Measurements from ENCODE around the gene NDUFV1.

- TF ChIP-seq CTCF (IDR thresholded peaks at IDR 0.05 in 2 of 3, conservative IDR thresholded peaks at IDR 0.05 in 1 of 3; ENCODE audit: borderline replicate concordance in 1 of 3, insufficient read depth in 1 of 3, low read depth in 2 of 3, low read length in 2 of 3) (no peak), POLR2A (IDR thresholded peaks at IDR 0.05; ENCODE audit: borderline replicate concordance, extremely low read depth, insufficient read depth, insufficient read length) (no peak), REST (IDR thresholded peaks at IDR 0.05; ENCODE audit: low read depth) (no peak), EZH2 (IDR thresholded peaks at IDR 0.05) (no peak), RAD21 (IDR thresholded peaks at IDR 0.05; ENCODE audit: low read depth) (no peak), YY1 (IDR thresholded peaks at IDR 0.05; ENCODE audit: extremely low read depth, insufficient replicate concordance, low read depth, low read length) (no peak), SP1 (IDR thresholded peaks at IDR 0.05; ENCODE audit: low read depth) (no peak), EGR1 (IDR thresholded peaks at IDR 0.05; ENCODE audit: low read depth) (no peak), POLR2AphosphoS5 (IDR thresholded peaks at IDR 0.05; ENCODE audit: low read depth, low read length) (no peak)
These were observed 4.4 kb downstream of the NDUFV1 start for GRCh38 chr11:67611165-67611564.

Measured in HCT116 (cell line).